Measurements from ENCODE around the gene TMEFF2.

- TF ChIP-seq CTCF (IDR thresholded peaks at IDR 0.05) (no peak), POLR2A (IDR thresholded peaks at IDR 0.05) (no peak)
These were observed 164.4 kb downstream of the TMEFF2 start for GRCh38 chr2:192030289-192030688.
